Mesendoderm (in vitro differentiated cells): ENCODE data around the gene CREBBP.

Experiments used
- DNase-seq: peaks from one replicate; pipeline ENCODE4 v3.0.0; 2013
- H2AK5ac ChIP-seq: 2 replicates; pipeline ENCODE4 v1.6.1; 2013; ENCODE audit warnings: low read length, inconsistent platforms
- H2BK120ac ChIP-seq: 2 replicates; pipeline ENCODE4 v1.6.1; 2013; ENCODE audit warnings: low read depth, mild to moderate bottlenecking, low read length, moderate library complexity, mixed read lengths
- H2BK15ac ChIP-seq: replicated peaks from 2 replicates; pipeline ENCODE4 v1.6.1; 2013; ENCODE audit warnings: low read depth, mild to moderate bottlenecking, moderate library complexity
- H2BK5ac ChIP-seq: 2 replicates; pipeline ENCODE4 v1.6.1; 2013; ENCODE audit warnings: low read length, inconsistent platforms
- H3K18ac ChIP-seq: 2 replicates; pipeline ENCODE4 v1.6.1; 2013; ENCODE audit warnings: mild to moderate bottlenecking, low read length, mixed read lengths
- H3K23ac ChIP-seq: one replicate; pipeline ENCODE4 v1.6.1; 2013; ENCODE audit warnings: low read length
- H3K27ac ChIP-seq: 2 replicates; pipeline ENCODE4 v1.5.1; 2013; ENCODE audit warnings: low read depth, mild to moderate bottlenecking, inconsistent platforms, low read length, moderate library complexity
- H3K27me3 ChIP-seq: 2 replicates; pipeline ENCODE4 v1.6.1; 2013; ENCODE audit warnings: low read length, control low read depth, mild to moderate bottlenecking, inconsistent platforms; ENCODE audit not compliant: insufficient read depth, poor library complexity
- H3K36me3 ChIP-seq: 2 replicates; pipeline ENCODE4 v1.6.1; 2013; ENCODE audit warnings: low read length, inconsistent platforms; ENCODE audit not compliant: control insufficient read depth, insufficient read depth
- H3K4ac ChIP-seq: one replicate; pipeline ENCODE4 v1.6.1; 2013; ENCODE audit warnings: low read depth, mild to moderate bottlenecking, low read length, moderate library complexity
- H3K4me1 ChIP-seq: 2 replicates; pipeline ENCODE4 v1.6.1; 2013; ENCODE audit warnings: low read depth, low read length, inconsistent platforms; ENCODE audit not compliant: control insufficient read depth
- H3K4me2 ChIP-seq: 2 replicates; pipeline ENCODE4 v1.6.1; 2013; ENCODE audit warnings: low read length
- H3K4me3 ChIP-seq: 2 replicates; pipeline ENCODE4 v1.5.1; 2013; ENCODE audit warnings: mild to moderate bottlenecking, low read length
- H3K56ac ChIP-seq: one replicate; pipeline ENCODE4 v1.6.1; 2013; ENCODE audit warnings: low read length
- H3K79me1 ChIP-seq: 2 replicates; pipeline ENCODE4 v1.6.1; 2013; ENCODE audit warnings: low read length, inconsistent platforms
- H3K79me2 ChIP-seq: 2 replicates; pipeline ENCODE4 v1.6.1; 2013; ENCODE audit warnings: mild to moderate bottlenecking, low read length; ENCODE audit not compliant: control insufficient read depth, insufficient read depth
- H3K9ac ChIP-seq: 2 replicates; pipeline ENCODE4 v1.6.1; 2013; ENCODE audit warnings: low read length, inconsistent platforms
- H4K5ac ChIP-seq: one replicate; pipeline ENCODE4 v1.6.1; 2013; ENCODE audit warnings: low read length
- H4K8ac ChIP-seq: one replicate; pipeline ENCODE4 v1.6.1; 2013; ENCODE audit warnings: low read depth, mild to moderate bottlenecking, control low read depth, low read length, moderate library complexity
- WGBS: extraction: QIAGEN DNeasy Blood & Tissue Kit; methylation state at CpG from one replicate; pipeline ENCODE4 v1.1.7; 2013; ENCODE audit warnings: low lambda C conversion rate, missing lambda C conversion rate; ENCODE audit not compliant: insufficient coverage; ENCODE audit errors: extremely low coverage; 5-methylcytosine and 5-hydroxymethylcytosine counted together

CREBBP gene

DNA sequence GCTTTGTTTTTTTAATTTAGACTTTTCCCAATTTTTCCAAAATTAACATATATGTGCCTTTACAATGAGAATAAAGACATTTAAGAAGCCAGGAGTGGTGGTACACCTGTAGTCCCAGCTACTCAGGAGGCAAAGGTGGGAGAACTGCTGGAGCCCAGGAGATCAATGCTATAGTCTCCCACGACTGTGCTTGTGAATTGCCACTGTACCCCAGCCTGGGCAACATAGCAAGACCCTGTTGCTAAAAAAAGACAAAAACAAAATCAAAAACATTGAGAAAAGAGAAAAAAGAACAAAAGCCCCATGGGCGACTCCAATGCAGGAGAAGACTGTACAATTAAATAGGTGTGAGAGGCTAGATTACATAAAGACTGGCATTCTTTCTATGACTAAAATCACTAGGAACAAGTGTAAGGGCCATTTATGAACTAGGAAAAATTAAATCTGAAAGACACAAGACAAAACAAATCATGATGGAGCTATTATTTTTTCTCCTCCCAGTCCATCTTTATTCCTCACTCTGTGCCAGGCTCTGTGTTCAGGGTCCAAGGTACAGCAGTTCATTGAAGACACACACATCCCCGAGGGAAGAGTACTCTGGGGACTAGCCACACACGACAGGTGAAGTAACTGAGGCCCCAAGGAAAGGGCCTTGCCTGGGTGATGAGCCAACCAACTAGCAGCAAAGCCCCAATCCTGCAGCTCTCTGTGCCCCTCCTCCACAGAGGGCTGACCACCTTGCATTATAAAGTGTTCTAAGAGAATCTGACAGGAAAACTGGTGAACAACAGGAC, 79.8 kb downstream of the CREBBP start:
- Histone ChIP-seq H3K79me1 (peaks cover 26% of the 10 kb centered on the region), H3K56ac (no peak overlapping the region), H2BK15ac (no peak overlapping the region), H3K9ac (no peak overlapping the region), H3K4me2 (no peak overlapping the region), H3K4me3 (no peak overlapping the region), H3K27me3 (no peaks in the 10 kb centered on the region), H3K79me2 (peaks cover 64% of the 10 kb centered on the region), H3K4me1 (peaks cover 2% of the 10 kb centered on the region), H2BK5ac (no peak overlapping the region), H2BK120ac (no peak overlapping the region), H3K27ac (no peak overlapping the region), H3K4ac (no peak overlapping the region), H2AK5ac (no peak overlapping the region), H4K8ac (no peak overlapping the region), H3K36me3 (no peaks in the 10 kb centered on the region), H4K5ac (no peak overlapping the region), H3K23ac (no peak overlapping the region), H3K18ac (no peak overlapping the region)
- no CpG with 5 or more reads among the region's 4 CpGs for WGBS
- DNase-seq: no peak

DNA sequence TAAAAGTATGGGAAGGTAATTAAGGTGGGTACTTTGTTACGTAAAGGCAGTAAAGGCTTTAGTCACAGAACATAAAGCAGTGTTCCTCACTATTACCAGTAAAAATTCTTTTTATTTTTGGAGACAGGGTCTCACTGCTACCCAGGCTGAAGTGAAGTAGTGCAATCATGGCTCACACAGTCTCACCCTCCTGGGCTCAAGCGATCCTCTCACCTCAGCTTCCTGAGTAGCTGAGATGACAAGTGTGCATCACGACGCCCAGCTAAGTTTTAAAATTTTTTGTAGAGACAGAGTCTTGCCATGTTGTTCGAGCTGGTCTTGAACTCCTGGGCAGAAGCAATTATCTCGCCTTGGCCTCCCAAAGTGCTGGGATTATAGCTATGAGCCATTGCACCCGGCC, 80.5 kb downstream of the CREBBP start:
- Histone ChIP-seq H3K56ac (no peak overlapping the region), H3K79me2 (peaks cover 61% of the 10 kb centered on the region), H3K4ac (no peak overlapping the region), H4K5ac (no peak overlapping the region), H3K9ac (no peak overlapping the region), H3K4me2 (no peak overlapping the region), H3K4me3 (no peak overlapping the region), H2AK5ac (no peak overlapping the region), H4K8ac (no peak overlapping the region), H3K27me3 (no peaks in the 10 kb centered on the region), H3K27ac (no peak overlapping the region), H3K79me1 (peaks cover 21% of the 10 kb centered on the region), H3K4me1 (peaks cover 2% of the 10 kb centered on the region), H3K36me3 (no peaks in the 10 kb centered on the region), H2BK5ac (no peak overlapping the region), H3K23ac (no peak overlapping the region), H2BK120ac (no peak overlapping the region), H2BK15ac (no peak overlapping the region), H3K18ac (no peak overlapping the region)
- WGBS: 100% methylated on average over 1 of the region's 7 CpGs
- no peak for DNase-seq

DNA sequence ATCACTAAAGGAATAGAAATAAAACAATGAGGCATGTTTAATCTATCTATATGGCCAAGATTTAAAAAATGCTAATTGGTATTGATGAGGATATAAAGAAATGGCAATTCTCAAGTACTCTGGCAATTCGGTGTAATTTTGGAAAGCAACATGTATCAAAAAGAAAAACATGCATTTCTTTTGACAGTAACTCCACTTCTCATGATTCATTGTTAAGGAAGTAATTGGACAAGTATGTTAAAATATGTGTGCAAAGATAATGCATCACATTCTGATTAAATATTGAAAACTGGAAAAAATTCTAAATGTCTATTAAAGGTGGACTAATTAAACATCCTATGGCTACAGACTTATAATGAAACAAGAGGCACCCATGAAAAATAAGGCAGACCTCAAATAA, 81.2 kb downstream of the CREBBP start:
- Histone ChIP-seq H3K79me2 (peaks cover 61% of the 10 kb centered on the region), H2BK120ac (no peak overlapping the region)

DNA sequence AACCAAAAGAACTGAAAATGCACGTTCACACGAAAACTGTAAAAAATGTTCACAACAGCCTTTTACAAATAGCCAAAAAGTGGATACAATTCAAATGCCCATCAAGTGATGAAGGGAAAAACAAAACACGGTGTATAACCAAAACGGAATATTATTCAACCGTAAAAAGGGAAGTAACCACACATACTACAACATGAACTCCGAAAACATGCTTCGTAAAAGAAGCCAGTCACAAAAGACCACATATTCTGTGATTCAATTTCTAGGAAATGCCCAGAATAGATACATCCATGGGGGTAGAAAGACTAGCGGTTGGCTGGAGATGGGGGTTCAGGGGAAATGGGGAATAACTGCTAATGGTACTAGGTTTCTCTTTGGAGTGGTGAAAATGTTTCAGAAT, 81.7 kb downstream of the CREBBP start:
- H3K23ac ChIP-seq: no peak overlapping the region
- H3K18ac ChIP-seq: no peak overlapping the region
- DNase-seq: no peak
- H3K4me2 ChIP-seq: no peak overlapping the region
- H3K4ac ChIP-seq: no peak overlapping the region
- no peak overlapping the region for H3K56ac ChIP-seq
- WGBS: no CpG with 5 or more reads among the region's 8 CpGs
- no peaks in the 10 kb centered on the region for H3K27me3 ChIP-seq
- peaks cover 59% of the 10 kb centered on the region for H3K79me2 ChIP-seq
- H4K8ac ChIP-seq: no peak overlapping the region
- no peaks in the 10 kb centered on the region for H3K36me3 ChIP-seq
- H3K4me1 ChIP-seq: peaks cover 2% of the 10 kb centered on the region
- H2BK120ac ChIP-seq: no peak overlapping the region
- H4K5ac ChIP-seq: no peak overlapping the region
- H3K9ac ChIP-seq: no peak overlapping the region
- peaks cover 19% of the 10 kb centered on the region for H3K79me1 ChIP-seq
- H3K27ac ChIP-seq: no peak overlapping the region
- H2BK15ac ChIP-seq: no peak overlapping the region
- no peak overlapping the region for H3K4me3 ChIP-seq
- H2BK5ac ChIP-seq: no peak overlapping the region
- no peak overlapping the region for H2AK5ac ChIP-seq

More for the DNA sequence above, 81.2 kb downstream of the CREBBP start:
- no peak overlapping the region for H3K4me2 ChIP-seq
- peaks cover 21% of the 10 kb centered on the region for H3K79me1 ChIP-seq
- no peak overlapping the region for H3K18ac ChIP-seq
- H3K4me1 ChIP-seq: peaks cover 2% of the 10 kb centered on the region
- H3K23ac ChIP-seq: no peak overlapping the region
- WGBS: no CpG with 5 or more reads among the region's 1 CpG
- no peak overlapping the region for H2BK15ac ChIP-seq
- no peak overlapping the region for H3K27ac ChIP-seq
- no peaks in the 10 kb centered on the region for H3K27me3 ChIP-seq
- no peak overlapping the region for H4K5ac ChIP-seq
- H3K56ac ChIP-seq: no peak overlapping the region
- no peak overlapping the region for H3K4ac ChIP-seq
- no peak overlapping the region for H2BK5ac ChIP-seq
- H3K36me3 ChIP-seq: no peaks in the 10 kb centered on the region
- H3K9ac ChIP-seq: no peak overlapping the region
- DNase-seq: no peak
- no peak overlapping the region for H3K4me3 ChIP-seq
- H2AK5ac ChIP-seq: no peak overlapping the region
- H4K8ac ChIP-seq: no peak overlapping the region

DNA sequence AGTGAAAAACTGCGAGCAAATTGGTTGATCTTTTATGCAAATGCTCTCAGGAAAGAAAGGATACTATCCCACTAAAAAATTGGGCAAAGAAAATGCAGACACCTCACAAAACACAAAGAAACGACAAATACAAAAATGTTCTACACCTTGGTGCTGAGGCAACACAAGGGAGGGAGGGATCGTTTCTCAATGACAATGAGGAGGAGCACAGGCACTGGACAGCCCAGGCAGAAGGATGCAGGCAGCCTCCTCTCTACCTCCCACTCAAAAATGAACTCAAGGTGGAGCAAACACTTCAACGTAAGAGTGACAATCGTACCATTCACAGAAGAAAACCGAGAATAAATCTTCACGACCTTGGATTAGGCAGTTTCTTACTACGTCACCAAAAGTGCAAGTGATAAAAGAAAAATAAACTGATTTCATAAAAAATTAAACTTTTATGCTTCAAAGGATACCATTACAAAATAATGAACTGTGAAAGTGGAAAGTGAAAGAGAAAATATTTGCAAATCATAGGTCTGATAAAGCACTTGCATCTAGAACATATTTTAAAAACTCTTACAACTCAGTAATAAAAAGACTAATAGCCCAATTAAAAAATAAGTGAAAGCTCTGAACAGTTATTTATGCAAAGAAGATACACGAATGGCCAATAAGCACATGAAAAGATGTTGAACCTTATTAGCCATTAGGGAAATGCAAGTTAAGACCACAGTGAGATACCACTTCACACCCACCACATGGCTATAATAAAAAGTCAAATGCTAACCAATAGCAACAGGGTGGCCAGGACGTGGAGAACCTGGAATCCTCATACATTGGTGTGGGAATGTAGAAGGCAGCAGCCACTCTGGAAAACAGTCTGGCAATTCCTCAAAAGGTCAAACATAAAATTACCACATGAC, 82.4 kb downstream of the CREBBP start:
- H3K56ac ChIP-seq: no peak overlapping the region
- H3K36me3 ChIP-seq: no peaks in the 10 kb centered on the region
- peaks cover 57% of the 10 kb centered on the region for H3K79me2 ChIP-seq
- H3K4me2 ChIP-seq: no peak overlapping the region
- DNase-seq: peak; percentile 32
- H3K27ac ChIP-seq: no peak overlapping the region
- peaks cover 21% of the 10 kb centered on the region for H3K79me1 ChIP-seq
- no peak overlapping the region for H3K18ac ChIP-seq
- peaks cover 2% of the 10 kb centered on the region for H3K4me1 ChIP-seq
- no peak overlapping the region for H4K8ac ChIP-seq
- no peak overlapping the region for H3K4me3 ChIP-seq
- no peak overlapping the region for H2BK120ac ChIP-seq
- no CpG with 5 or more reads among the region's 10 CpGs for WGBS
- no peaks in the 10 kb centered on the region for H3K27me3 ChIP-seq
- no peak overlapping the region for H3K23ac ChIP-seq
- H3K4ac ChIP-seq: no peak overlapping the region
- H2BK15ac ChIP-seq: no peak overlapping the region
- no peak overlapping the region for H2BK5ac ChIP-seq
- H4K5ac ChIP-seq: no peak overlapping the region
- no peak overlapping the region for H2AK5ac ChIP-seq
- no peak overlapping the region for H3K9ac ChIP-seq
